GM23338 (cell line): ENCODE measurements around the gene SCLY. TPM values are rescaled to one million over a fixed set of nuclear protein-coding genes. Genes with fewer than 3 reads are reported as not detected.

ENCODE experiments used
- ATAC-seq: fragments of 200-7000 bp; cut with Tn5 transposase; 3 replicates; pipeline ENCODE4 v1.9.1; 2020
- DNase-seq: peaks from one replicate; pipeline ENCODE4 v3.0.0-alpha.2; 2015; ENCODE audit warnings: low spot score
- H2AFZ ChIP-seq: fragments of 200-600 bp; sonication (generic); 2 replicates; pipeline ENCODE4 v1.8.0; 2016; ENCODE audit warnings: antibody characterized with exemption, mild to moderate bottlenecking, moderate library complexity
- H3F3A ChIP-seq: fragments of 200-600 bp; sonication (generic); replicated peaks from 2 replicates; pipeline ENCODE4 v1.8.0; 2017; ENCODE audit warnings: antibody characterized with exemption, mixed run types, low read depth
- H3K27ac ChIP-seq: fragments of 200-600 bp; sonication (generic); 2 replicates; pipeline ENCODE4 v1.6.1; 2016; ENCODE audit warnings: low read depth
- H3K27me3 ChIP-seq: fragments of 200-600 bp; sonication (generic); 2 replicates; pipeline ENCODE4 v1.8.0; 2016; ENCODE audit warnings: mild to moderate bottlenecking, mixed run types, moderate library complexity; ENCODE audit not compliant: insufficient read depth
- H3K36me3 ChIP-seq: fragments of 200-600 bp; sonication (generic); 2 replicates; pipeline ENCODE4 v1.8.0; 2016; ENCODE audit warnings: mild to moderate bottlenecking; ENCODE audit not compliant: insufficient read depth
- H3K4me1 ChIP-seq: fragments of 200-600 bp; sonication (generic); 2 replicates; pipeline ENCODE4 v1.8.0; 2016; ENCODE audit warnings: mild to moderate bottlenecking, moderate library complexity; ENCODE audit not compliant: insufficient read depth
- H3K4me2 ChIP-seq: fragments of 200-600 bp; sonication (generic); 2 replicates; pipeline ENCODE4 v1.7.1; 2017; ENCODE audit warnings: mixed run types
- H3K4me3 ChIP-seq: fragments of 200-600 bp; sonication (generic); 2 replicates; pipeline ENCODE4 v1.6.1; 2016; ENCODE audit warnings: mixed run types
- H3K79me2 ChIP-seq: fragments of 200-600 bp; sonication (generic); replicated peaks from 2 replicates; pipeline ENCODE4 v1.8.0; 2017; ENCODE audit warnings: mild to moderate bottlenecking; ENCODE audit not compliant: insufficient read depth
- H3K9me2 ChIP-seq: fragments of 200-600 bp; sonication (generic); 2 replicates; pipeline ENCODE4 v1.8.0; 2017; ENCODE audit not compliant: insufficient read depth
- H4K20me1 ChIP-seq: fragments of 200-600 bp; sonication (generic); replicated peaks from 2 replicates; pipeline ENCODE4 v1.8.0; 2017; ENCODE audit warnings: mild to moderate bottlenecking; ENCODE audit not compliant: insufficient read depth
- H3K27ac Mint-ChIP-seq: 2 replicates; pipeline ENCODE4 v1.8.0; 2020; ENCODE audit warnings: inconsistent platforms, mild to moderate bottlenecking, moderate library complexity, mixed read lengths
- H3K27me3 Mint-ChIP-seq: 3 replicates; pipeline ENCODE4 v1.8.0; 2022; ENCODE audit warnings: low read depth, mild to moderate bottlenecking, moderate library complexity, mixed read lengths, inconsistent platforms; ENCODE audit not compliant: insufficient read depth, poor library complexity
- H3K36me3 Mint-ChIP-seq: 3 replicates; pipeline ENCODE4 v1.8.0; 2021; ENCODE audit warnings: low read depth, mild to moderate bottlenecking, inconsistent platforms, moderate library complexity, mixed read lengths
- H3K4me1 Mint-ChIP-seq: 3 replicates; pipeline ENCODE4 v1.8.0; 2020; ENCODE audit warnings: mild to moderate bottlenecking, inconsistent platforms, mixed read lengths
- H3K4me3 Mint-ChIP-seq: 3 replicates; pipeline ENCODE4 v1.8.0; 2021; ENCODE audit warnings: moderate library complexity, mild to moderate bottlenecking, inconsistent platforms, mixed read lengths
- H3K9me3 Mint-ChIP-seq: 3 replicates; pipeline ENCODE4 v1.8.0; 2020; ENCODE audit warnings: moderate library complexity, mild to moderate bottlenecking, inconsistent platforms, mixed read lengths
- CREB1 ChIP-seq: fragments of 250-450 bp; sonication (Bioruptor Pico); IDR thresholded peaks from 2 replicates; pipeline ENCODE4 v1.5.0; 2020; ENCODE audit warnings: low read depth, mild to moderate bottlenecking, moderate library complexity
- CTCF ChIP-seq, 2 experiments: fragments of 200-600 bp in 1 of 2; sonication (generic) in 1 of 2; conservative IDR thresholded peaks; 2 replicates each; pipeline versions ENCODE4 v1.5.1 to v1.6.1; 2016 to 2017; ENCODE audit warnings: antibody characterized with exemption in 2 of 2, low read depth in 2 of 2, mild to moderate bottlenecking in 2 of 2, moderate library complexity in 1 of 2
- EZH2 ChIP-seq: fragments of 200-600 bp; sonication (generic); IDR thresholded peaks from one replicate; pipeline ENCODE4 v1.8.0; 2017; ENCODE audit warnings: antibody characterized with exemption, mild to moderate bottlenecking, low read depth; ENCODE audit not compliant: unreplicated experiment
- EZH2phosphoT487 ChIP-seq: fragments of 200-600 bp; sonication (generic); IDR thresholded peaks from one replicate; pipeline ENCODE4 v1.8.1; 2018; ENCODE audit warnings: antibody characterized with exemption; ENCODE audit not compliant: unreplicated experiment
- JUNB ChIP-seq: IDR thresholded peaks from one replicate; pipeline ENCODE4 v1.6.1; 2016; ENCODE audit warnings: antibody characterized with exemption; ENCODE audit not compliant: unreplicated experiment
- POLR2AphosphoS5 ChIP-seq: IDR thresholded peaks from 2 replicates; pipeline ENCODE4 v1.6.1; 2016; ENCODE audit warnings: antibody characterized with exemption, low read depth
- REST ChIP-seq: IDR thresholded peaks from one replicate; pipeline ENCODE4 v1.6.1; 2018; ENCODE audit warnings: antibody characterized with exemption; ENCODE audit not compliant: unreplicated experiment
- STAT1 ChIP-seq: IDR thresholded peaks from one replicate; pipeline ENCODE4 v1.6.1; 2016; ENCODE audit warnings: antibody characterized with exemption; ENCODE audit not compliant: unreplicated experiment
- ZNF114 ChIP-seq: fragments of 250-450 bp; sonication (Bioruptor Pico); IDR thresholded peaks from 2 replicates; pipeline ENCODE4 v1.5.0; 2020; ENCODE audit warnings: mild to moderate bottlenecking, moderate library complexity
- ZNF331 ChIP-seq: fragments of 250-450 bp; sonication (Bioruptor Pico); IDR thresholded peaks from 2 replicates; pipeline ENCODE4 v1.5.0; 2020; ENCODE audit warnings: low read depth, mild to moderate bottlenecking, moderate library complexity
- polyA plus RNA-seq: library from polyadenylated mRNA; unstranded; fragments of >200 nt; fragmentation: Nextera tagmentation; extraction: Ambion mirVana; gene quantifications from 2 replicates; pipeline ENCODE4 v1.2.1, GENCODE V29; 2016
- total RNA-seq: library from RNA; depleted of rRNA; stranded (reverse); fragments of >200 nt; shearing (Covaris generic); gene quantifications from 2 replicates; pipeline ENCODE4 v1.2.3, GENCODE V29; 2014
- TF ChIP-seq, protein P1 (sequence below): fragments of 250-450 bp; sonication (Bioruptor Pico); IDR thresholded peaks from 2 replicates; pipeline ENCODE4 v1.5.0; 2020; ENCODE audit warnings: mild to moderate bottlenecking, moderate library complexity

The SCLY gene
- total and polyA plus RNA-seq, 2 experiments from 2014 or later: 57.2 to 80.3 TPM

DNA sequence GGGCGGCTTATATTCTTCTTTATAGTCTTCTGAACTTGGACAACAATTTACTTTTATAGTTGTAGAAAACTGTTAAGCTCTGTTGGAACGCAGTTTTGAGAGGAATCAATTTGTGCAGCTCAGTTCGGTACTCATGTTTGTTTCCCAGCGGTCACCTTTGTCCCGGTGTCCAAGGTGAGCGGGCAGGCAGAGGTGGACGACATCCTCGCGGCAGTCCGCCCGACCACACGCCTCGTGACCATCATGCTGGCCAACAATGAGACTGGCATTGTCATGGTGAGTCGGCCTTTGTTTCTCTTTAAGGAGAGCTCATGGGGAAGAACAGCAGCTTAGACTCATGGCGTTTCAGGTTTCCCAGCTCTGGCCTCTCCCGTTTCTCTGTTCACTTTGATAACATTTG is 20.8 kb downstream of the SCLY start (continued):
- TF ChIP-seq REST: no peak
- TF ChIP-seq EZH2: no peak
- TF ChIP-seq ZNF331 (CRISPR knock-in tag): no peak
- no peak for TF ChIP-seq CREB1
- TF ChIP-seq POLR2AphosphoS5: no peak
- TF ChIP-seq JUNB: no peak

DNA sequence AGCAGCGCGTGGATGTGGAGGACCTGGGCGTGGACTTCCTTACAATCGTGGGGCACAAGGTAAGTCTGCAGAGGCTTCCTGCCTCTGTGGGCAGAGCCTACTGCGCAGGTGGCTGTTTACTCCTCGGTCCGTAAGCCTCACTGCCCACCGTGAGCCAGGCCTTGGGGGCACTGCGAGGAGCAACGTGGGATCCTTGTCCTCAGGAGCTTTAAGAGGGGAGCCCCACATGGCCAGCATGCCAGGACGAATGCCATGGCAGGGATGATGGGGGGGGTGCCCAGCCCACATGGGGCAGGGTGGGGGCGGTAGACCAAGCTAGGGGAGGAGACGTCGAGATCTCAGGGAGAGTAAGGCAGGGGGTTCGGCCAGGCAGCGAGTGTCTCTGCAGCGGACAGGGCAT is 21.4 kb downstream of the SCLY start:
- Histone ChIP-seq H3K27ac (no peak overlapping the region), H3F3A (0 out of 2 replicates have a peak, but pooled peaks cover 6% of the 10 kb centered on the region), H4K20me1 (peaks cover 8% of the 10 kb centered on the region; the same call in 1 of the 2 replicates), H3K4me3 (no peak overlapping the region), H3K4me2 (no peak overlapping the region), H3K9me2 (no peaks in the 10 kb centered on the region), H3K79me2 (peaks cover 28% of the 10 kb centered on the region), H3K27me3 (no peaks in the 10 kb centered on the region), H3K36me3 (peaks cover 56% of the 10 kb centered on the region), H2AFZ (no peak overlapping the region), H3K4me1 (peaks cover 17% of the 10 kb centered on the region)
- TF ChIP-seq ZNF114 (CRISPR knock-in tag) (no peak), STAT1 (no peak), EZH2 (no peak), CTCF (conservative IDR thresholded peaks at IDR 0.05; ENCODE audit: low read depth in 2 of 2) (no peak), POLR2AphosphoS5 (no peak), EZH2phosphoT487 (no peak), ZNF331 (CRISPR knock-in tag) (no peak)
- TF ChIP-seq, protein P1, sequence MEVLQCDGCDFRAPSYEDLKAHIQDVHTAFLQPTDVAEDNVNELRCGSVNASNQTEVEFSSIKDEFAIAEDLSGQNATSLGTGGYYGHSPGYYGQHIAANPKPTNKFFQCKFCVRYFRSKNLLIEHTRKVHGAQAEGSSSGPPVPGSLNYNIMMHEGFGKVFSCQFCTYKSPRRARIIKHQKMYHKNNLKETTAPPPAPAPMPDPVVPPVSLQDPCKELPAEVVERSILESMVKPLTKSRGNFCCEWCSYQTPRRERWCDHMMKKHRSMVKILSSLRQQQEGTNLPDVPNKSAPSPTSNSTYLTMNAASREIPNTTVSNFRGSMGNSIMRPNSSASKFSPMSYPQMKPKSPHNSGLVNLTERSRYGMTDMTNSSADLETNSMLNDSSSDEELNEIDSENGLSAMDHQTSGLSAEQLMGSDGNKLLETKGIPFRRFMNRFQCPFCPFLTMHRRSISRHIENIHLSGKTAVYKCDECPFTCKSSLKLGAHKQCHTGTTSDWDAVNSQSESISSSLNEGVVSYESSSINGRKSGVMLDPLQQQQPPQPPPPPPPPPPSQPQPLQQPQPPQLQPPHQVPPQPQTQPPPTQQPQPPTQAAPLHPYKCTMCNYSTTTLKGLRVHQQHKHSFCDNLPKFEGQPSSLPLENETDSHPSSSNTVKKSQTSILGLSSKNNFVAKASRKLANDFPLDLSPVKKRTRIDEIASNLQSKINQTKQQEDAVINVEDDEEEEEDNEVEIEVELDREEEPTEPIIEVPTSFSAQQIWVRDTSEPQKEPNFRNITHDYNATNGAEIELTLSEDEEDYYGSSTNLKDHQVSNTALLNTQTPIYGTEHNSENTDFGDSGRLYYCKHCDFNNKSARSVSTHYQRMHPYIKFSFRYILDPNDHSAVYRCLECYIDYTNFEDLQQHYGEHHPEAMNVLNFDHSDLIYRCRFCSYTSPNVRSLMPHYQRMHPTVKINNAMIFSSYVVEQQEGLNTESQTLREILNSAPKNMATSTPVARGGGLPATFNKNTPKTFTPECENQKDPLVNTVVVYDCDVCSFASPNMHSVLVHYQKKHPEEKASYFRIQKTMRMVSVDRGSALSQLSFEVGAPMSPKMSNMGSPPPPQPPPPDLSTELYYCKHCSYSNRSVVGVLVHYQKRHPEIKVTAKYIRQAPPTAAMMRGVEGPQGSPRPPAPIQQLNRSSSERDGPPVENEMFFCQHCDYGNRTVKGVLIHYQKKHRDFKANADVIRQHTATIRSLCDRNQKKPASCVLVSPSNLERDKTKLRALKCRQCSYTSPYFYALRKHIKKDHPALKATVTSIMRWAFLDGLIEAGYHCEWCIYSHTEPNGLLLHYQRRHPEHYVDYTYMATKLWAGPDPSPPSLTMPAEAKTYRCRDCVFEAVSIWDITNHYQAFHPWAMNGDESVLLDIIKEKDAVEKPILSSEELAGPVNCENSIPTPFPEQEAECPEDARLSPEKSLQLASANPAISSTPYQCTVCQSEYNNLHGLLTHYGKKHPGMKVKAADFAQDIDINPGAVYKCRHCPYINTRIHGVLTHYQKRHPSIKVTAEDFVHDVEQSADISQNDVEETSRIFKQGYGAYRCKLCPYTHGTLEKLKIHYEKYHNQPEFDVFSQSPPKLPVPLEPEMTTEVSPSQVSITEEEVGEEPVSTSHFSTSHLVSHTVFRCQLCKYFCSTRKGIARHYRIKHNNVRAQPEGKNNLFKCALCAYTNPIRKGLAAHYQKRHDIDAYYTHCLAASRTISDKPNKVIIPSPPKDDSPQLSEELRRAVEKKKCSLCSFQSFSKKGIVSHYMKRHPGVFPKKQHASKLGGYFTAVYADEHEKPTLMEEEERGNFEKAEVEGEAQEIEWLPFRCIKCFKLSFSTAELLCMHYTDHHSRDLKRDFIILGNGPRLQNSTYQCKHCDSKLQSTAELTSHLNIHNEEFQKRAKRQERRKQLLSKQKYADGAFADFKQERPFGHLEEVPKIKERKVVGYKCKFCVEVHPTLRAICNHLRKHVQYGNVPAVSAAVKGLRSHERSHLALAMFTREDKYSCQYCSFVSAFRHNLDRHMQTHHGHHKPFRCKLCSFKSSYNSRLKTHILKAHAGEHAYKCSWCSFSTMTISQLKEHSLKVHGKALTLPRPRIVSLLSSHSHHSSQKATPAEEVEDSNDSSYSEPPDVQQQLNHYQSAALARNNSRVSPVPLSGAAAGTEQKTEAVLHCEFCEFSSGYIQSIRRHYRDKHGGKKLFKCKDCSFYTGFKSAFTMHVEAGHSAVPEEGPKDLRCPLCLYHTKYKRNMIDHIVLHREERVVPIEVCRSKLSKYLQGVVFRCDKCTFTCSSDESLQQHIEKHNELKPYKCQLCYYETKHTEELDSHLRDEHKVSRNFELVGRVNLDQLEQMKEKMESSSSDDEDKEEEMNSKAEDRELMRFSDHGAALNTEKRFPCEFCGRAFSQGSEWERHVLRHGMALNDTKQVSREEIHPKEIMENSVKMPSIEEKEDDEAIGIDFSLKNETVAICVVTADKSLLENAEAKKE (CRISPR knock-in tag): no peak
- Mint-ChIP-seq H3K4me3 (no peak overlapping the region), H3K9me3 (no peaks in the 10 kb centered on the region; the same call in 2 of the 3 replicates), H3K27ac (peak overlapping the region; percentile 79; the same call in 1 of the 2 replicates), H3K27me3 (peaks cover 7% of the 10 kb centered on the region), H3K4me1 (peaks cover 21% of the 10 kb centered on the region), H3K36me3 (peaks cover 96% of the 10 kb centered on the region)
- ATAC-seq (no peak), DNase-seq (no peak)
